HepG2 (cell line): ENCODE measurements around the gene RUNX2. TPM values are rescaled to one million over a fixed set of nuclear protein-coding genes. Genes with fewer than 3 reads are reported as not detected.

Experiments
- AHR ChIP-seq: IDR thresholded peaks from 2 replicates; pipeline ENCODE4 v1.6.1; 2018; ENCODE audit warnings: missing genetic modification reagents, missing compliant biosample characterization
- FOXK1 ChIP-seq: sonication (generic); formaldehyde crosslinking; IDR thresholded peaks from 2 replicates; pipeline ENCODE4 v1.4.0; 2020; ENCODE audit warnings: low read depth, missing genetic modification reagents, borderline replicate concordance
- HMGXB3 ChIP-seq: sonication (generic); formaldehyde crosslinking; IDR thresholded peaks from 2 replicates; pipeline ENCODE4 v1.4.0; 2020; ENCODE audit warnings: missing genetic modification reagents, borderline replicate concordance
- HOXA5 ChIP-seq: sonication (generic); formaldehyde crosslinking; IDR thresholded peaks from 2 replicates; pipeline ENCODE4 v1.4.0; 2020; ENCODE audit warnings: missing genetic modification reagents
- IRF1 ChIP-seq: sonication (generic); formaldehyde crosslinking; IDR thresholded peaks from 2 replicates; pipeline ENCODE4 v1.4.0; 2020; ENCODE audit warnings: low read depth, mild to moderate bottlenecking, missing genetic modification reagents
- LBX2 ChIP-seq: sonication (generic); formaldehyde crosslinking; IDR thresholded peaks from 2 replicates; pipeline ENCODE4 v1.5.0; 2020; ENCODE audit warnings: missing genetic modification reagents, mild to moderate bottlenecking, borderline replicate concordance
- MXD4 ChIP-seq: IDR thresholded peaks from 2 replicates; pipeline ENCODE4 v1.6.1; 2016; ENCODE audit warnings: mild to moderate bottlenecking, missing biosample characterization, missing genetic modification reagents
- NR2F6 ChIP-seq, 2 experiments: IDR thresholded peaks; 2 replicates each; pipeline ENCODE4 v1.6.1; 2016; ENCODE audit warnings: antibody characterized with exemption in 1 of 2, mild to moderate bottlenecking in 1 of 2
- SMAD3 ChIP-seq: sonication (generic); formaldehyde crosslinking; IDR thresholded peaks from 2 replicates; pipeline ENCODE4 v1.4.0; 2020; ENCODE audit warnings: missing genetic modification reagents
- SMARCE1 ChIP-seq: fragments of 450-650 bp; IDR thresholded peaks from 2 replicates; pipeline ENCODE4 v1.6.1; 2017; ENCODE audit warnings: borderline replicate concordance
- TERF1 ChIP-seq: sonication (generic); formaldehyde crosslinking; IDR thresholded peaks from 2 replicates; pipeline ENCODE4 v1.8.0; 2022; ENCODE audit warnings: mild to moderate bottlenecking, missing genetic modification reagents, moderate library complexity
- YY1 ChIP-seq: IDR thresholded peaks from 2 replicates; pipeline ENCODE4 v1.6.1; 2011; ENCODE audit warnings: low read length, low read depth, moderate library complexity, mild to moderate bottlenecking; ENCODE audit not compliant: insufficient read depth, insufficient replicate concordance
- ZFP1 ChIP-seq: IDR thresholded peaks from 2 replicates; pipeline ENCODE4 v1.6.1; 2016
- ZIK1 ChIP-seq: sonication (generic); formaldehyde crosslinking; IDR thresholded peaks from 2 replicates; pipeline ENCODE4 v1.5.0; 2020; ENCODE audit warnings: mild to moderate bottlenecking, low read depth, missing genetic modification reagents, borderline replicate concordance
- ZMAT5 ChIP-seq: sonication (generic); formaldehyde crosslinking; IDR thresholded peaks from 2 replicates; pipeline ENCODE4 v1.5.0; 2020; ENCODE audit warnings: mild to moderate bottlenecking, low read depth, missing genetic modification reagents, borderline replicate concordance
- ZNF160 ChIP-seq: sonication (generic); formaldehyde crosslinking; IDR thresholded peaks from 2 replicates; pipeline ENCODE4 v1.8.0; 2022; ENCODE audit warnings: mild to moderate bottlenecking, inconsistent platforms, missing genetic modification reagents
- ZNF24 ChIP-seq: fragments of 450-650 bp; IDR thresholded peaks from 2 replicates; pipeline ENCODE4 v1.6.1; 2017; ENCODE audit warnings: antibody characterized with exemption, mild to moderate bottlenecking
- ZNF296 ChIP-seq: sonication (generic); formaldehyde crosslinking; conservative IDR thresholded peaks from 2 replicates; pipeline ENCODE4 v1.5.0; 2020; ENCODE audit warnings: mild to moderate bottlenecking, missing genetic modification reagents
- ZNF335 ChIP-seq: sonication (generic); formaldehyde crosslinking; IDR thresholded peaks from 2 replicates; pipeline ENCODE4 v1.4.0; 2020; ENCODE audit warnings: missing genetic modification reagents
- ZNF496 ChIP-seq: sonication (generic); formaldehyde crosslinking; IDR thresholded peaks from 2 replicates; pipeline ENCODE4 v1.8.1; 2023; ENCODE audit warnings: mild to moderate bottlenecking, moderate library complexity, missing genetic modification reagents; ENCODE audit not compliant: insufficient replicate concordance
- ZNF557 ChIP-seq: sonication (generic); formaldehyde crosslinking; IDR thresholded peaks from 2 replicates; pipeline ENCODE4 v1.4.0; 2020; ENCODE audit warnings: missing genetic modification reagents
- ZNF564 ChIP-seq: sonication (generic); formaldehyde crosslinking; IDR thresholded peaks from 2 replicates; pipeline ENCODE4 v1.8.1; 2023; ENCODE audit warnings: mild to moderate bottlenecking, missing genetic modification reagents
- ZNF629 ChIP-seq: sonication (generic); formaldehyde crosslinking; conservative IDR thresholded peaks from 2 replicates; pipeline ENCODE4 v1.5.0; 2020; ENCODE audit warnings: missing genetic modification reagents
- polyA plus RNA-seq, 8 experiments: library from polyadenylated mRNA; depleted of rRNA in 3 of 8; stranded (reverse) in 7 of 8; unstranded in 1 of 8; fragments of >200 nt; fragmentation: Illumina TruSeq in 4 of 8; extraction: Trizol in 4 of 8; gene quantifications; 2 replicates each; pipeline versions ENCODE4 v1.2.1 to v1.2.3, GENCODE V29; 2011 to 2016; ENCODE audit warnings: low read depth in 4 of 8, missing spikeins in 1 of 8, mixed read lengths in 1 of 8; ENCODE audit not compliant: insufficient read depth in 1 of 8
- total RNA-seq, 5 experiments: library from RNA; depleted of rRNA; stranded (reverse); fragments of >200 nt; fragmentation: Illumina TruSeq; extraction: Trizol; gene quantifications; 2 replicates each; pipeline ENCODE4 v1.2.3, GENCODE V29; 2016; ENCODE audit warnings: low read depth in 1 of 5

RUNX2 gene
- total and polyA plus RNA-seq, 2 of the 13 experiments (the other 11 are each of a cell fraction or from before 2014, with no cell fraction given), result not detected

GRCh38 chr6:45377554-45378333, 49.6 kb downstream of the RUNX2 start, which contains the start of gene SUPT3H (continued):
- TF ChIP-seq HMGXB3 (CRISPR knock-in tag) (no peak), ZMAT5 (no peak), ZNF296 (CRISPR knock-in tag) (no peak; the same call in 1 of the 2 replicates), NR2F6 (IDR thresholded peaks at IDR 0.05) (0 out of 2 replicates have a peak, but pooled peaks have one; percentile 2), NR2F6 (CRISPR knock-in tag; IDR thresholded peaks at IDR 0.05) (0 out of 2 replicates have a peak, but pooled peaks have one; percentile 42), ZFP1 (CRISPR knock-in tag) (0 out of 2 replicates have a peak, but pooled peaks have one; percentile 63), ZNF160 (CRISPR knock-in tag) (peak; percentile 83; the same call in 1 of the 2 replicates), ZNF564 (CRISPR knock-in tag) (peak; percentile 59; the same call in 1 of the 2 replicates), SMARCE1 (no peak), ZNF335 (no peak), AHR (CRISPR knock-in tag) (no peak), ZNF629 (CRISPR knock-in tag) (peak; percentile 18; the same call in 1 of the 2 replicates), YY1 (peak; percentile 92), SMAD3 (peak; percentile 78), ZNF24 (no peak), LBX2 (CRISPR knock-in tag) (peak; percentile 90; the same call in 1 of the 2 replicates), FOXK1 (CRISPR knock-in tag) (peak; percentile 83), TERF1 (no peak), MXD4 (CRISPR knock-in tag) (peak; percentile 95), IRF1 (0 out of 2 replicates have a peak, but pooled peaks have one; percentile 76), ZIK1 (peak; percentile 76), HOXA5 (peak; percentile 94), ZNF496 (CRISPR knock-in tag) (no peak), ZNF557 (CRISPR knock-in tag) (0 out of 2 replicates have a peak, but pooled peaks have one; percentile 26)
